SK-N-MC (cell line): ENCODE measurements around the gene CELA2B.

Experiments
- EZH2 ChIP-seq: fragments of 200-600 bp; sonication (generic); IDR thresholded peaks from one replicate; pipeline ENCODE4 v1.6.1; 2017; ENCODE audit warnings: antibody characterized with exemption
- POLR2AphosphoS5 ChIP-seq: IDR thresholded peaks from 2 replicates; pipeline ENCODE4 v1.6.1; 2012; ENCODE audit warnings: mild to moderate bottlenecking, low read depth, low read length, borderline replicate concordance

DNA sequence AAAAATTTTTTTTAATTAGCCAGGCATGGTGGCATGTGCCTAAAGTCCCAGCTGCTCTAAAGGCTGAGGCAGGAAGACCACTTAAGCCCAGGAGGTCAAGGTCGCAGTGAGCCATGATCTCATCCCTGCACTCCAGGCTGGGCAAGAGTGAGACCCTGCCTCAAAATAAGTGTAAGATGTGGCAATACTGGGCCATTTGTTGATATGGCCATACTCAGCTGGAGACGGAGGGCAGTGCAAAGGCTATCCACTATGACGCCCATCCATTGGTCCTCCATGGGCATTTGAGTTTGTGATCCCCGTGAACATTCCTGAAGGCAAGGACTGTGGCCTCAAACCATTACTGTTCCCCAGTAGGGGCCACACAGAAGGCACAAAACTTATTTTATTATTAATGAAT, 46.6 kb downstream of the CELA2B start:
- no peak for TF ChIP-seq POLR2AphosphoS5
- TF ChIP-seq EZH2: no peak
